ENCODE data around the gene ANO6. TPM values are rescaled to one million over a fixed set of nuclear protein-coding genes. Genes with fewer than 3 reads are reported as not detected.

ANO6 gene
- total RNA-seq, 1 experiment from 2014 or later: 51.4 TPM

- no peaks in the 10 kb centered on the region for H3K79me2 ChIP-seq (ENCODE audit: low read depth)
- peak in 1 of 2 experiments; percentile 8 for DNase-seq
Measured at GRCh38 chr12:45434094-45434493, 218.2 kb downstream of the ANO6 start.

GRCh38 chr12:45435945-45436710 is 220.2 kb downstream of the ANO6 start:
- no peaks in the 10 kb centered on the region for H3K27me3 ChIP-seq (ENCODE audit: insufficient read depth, low read depth)
- no peak overlapping the region for H3K27ac ChIP-seq
- H4K20me1 ChIP-seq (ENCODE audit: insufficient read depth): no peaks in the 10 kb centered on the region
- no peaks in the 10 kb centered on the region for H3K79me2 ChIP-seq (ENCODE audit: low read depth)
- intact Hi-C loops (cut with micrococcal nuclease; ENCODE audit: unreplicated experiment): loop anchor here (10.0 kb wide), 1 partner anchor 171 kb away; no protein-coding TSS in a partner anchor
- peaks cover 10% of the 10 kb centered on the region for H3K36me3 ChIP-seq (ENCODE audit: low read depth)
- BruUV-seq (replicated peaks): no TSS peak
- POLR2A ChIA-PET (ENCODE audit: unreplicated experiment): no interaction called here
- no peak overlapping the region for H3K4me3 ChIP-seq
- CTCF ChIA-PET: no interaction called here
- peaks cover 12% of the 10 kb centered on the region; the same call in 1 of the 2 replicates for H3F3A ChIP-seq (ENCODE audit: insufficient read depth, low read depth)
- TF ChIP-seq EZH2 (IDR thresholded peaks at IDR 0.05; ENCODE audit: low read depth): no peak
- TF ChIP-seq CTCF (conservative IDR thresholded peaks at IDR 0.05): no peak
- peaks cover 18% of the 10 kb centered on the region for H3K4me1 ChIP-seq (replicated peaks; ENCODE audit: insufficient read depth)
- no peak for DNase-seq
- no peak overlapping the region for H3K4me2 ChIP-seq
- no peaks in the 10 kb centered on the region for H3K9me2 ChIP-seq (ENCODE audit: insufficient read depth)
- no peak overlapping the region for H2AFZ ChIP-seq
- no peaks in the 10 kb centered on the region for H3K9me3 ChIP-seq (ENCODE audit: insufficient read depth, low read depth)

More at GRCh38 chr12:45434094-45434493, 218.2 kb downstream of the ANO6 start:
- Histone ChIP-seq H3K4me1 (replicated peaks; ENCODE audit: insufficient read depth) (peaks cover 10% of the 10 kb centered on the region), H3K4me3 (no peak overlapping the region), H3K9me3 (ENCODE audit: insufficient read depth, low read depth) (no peaks in the 10 kb centered on the region), H3K9me2 (ENCODE audit: insufficient read depth) (no peaks in the 10 kb centered on the region), H3F3A (ENCODE audit: insufficient read depth, low read depth) (peaks cover 8% of the 10 kb centered on the region; the same call in 1 of the 2 replicates), H3K27me3 (ENCODE audit: insufficient read depth, low read depth) (no peaks in the 10 kb centered on the region), H3K27ac (no peak overlapping the region), H3K36me3 (ENCODE audit: low read depth) (peaks cover 24% of the 10 kb centered on the region), H3K4me2 (no peak overlapping the region), H4K20me1 (ENCODE audit: insufficient read depth) (no peaks in the 10 kb centered on the region), H2AFZ (no peak overlapping the region)
- BruUV-seq (replicated peaks): no TSS peak
- TF ChIP-seq EZH2 (IDR thresholded peaks at IDR 0.05; ENCODE audit: low read depth): no peak
- TF ChIP-seq CTCF (conservative IDR thresholded peaks at IDR 0.05): no peak
- ChIA-PET POLR2A (ENCODE audit: unreplicated experiment) (interaction anchor here (0.6 to 1.0 kb wide), 3 partner anchors 15 to 294 kb away, joined by 3 to 7 read pairs (median 4); no protein-coding TSS in a partner anchor), CTCF (no interaction called here)
- intact Hi-C loops (cut with micrococcal nuclease; ENCODE audit: unreplicated experiment): loop anchor here (10.0 kb wide), 1 partner anchor 169 kb away; no protein-coding TSS in a partner anchor

GRCh38 chr12:45439039-45439438 is 223.1 kb downstream of the ANO6 start:
- H3K27me3 ChIP-seq (ENCODE audit: insufficient read depth, low read depth): no peaks in the 10 kb centered on the region
- H3K4me3 ChIP-seq: no peak overlapping the region
- CTCF ChIA-PET: no interaction called here
- H3K4me1 ChIP-seq (replicated peaks; ENCODE audit: insufficient read depth): peaks cover 9% of the 10 kb centered on the region
- H3K79me2 ChIP-seq (ENCODE audit: low read depth): no peaks in the 10 kb centered on the region
- intact Hi-C loops (cut with micrococcal nuclease; ENCODE audit: unreplicated experiment): loop anchor here (10.0 kb wide), 1 partner anchor 174 kb away; no protein-coding TSS in a partner anchor
- POLR2A ChIA-PET (ENCODE audit: unreplicated experiment): interaction anchor here (0.7 kb wide), 1 partner anchor 287 kb away, joined by 3 read pairs; no protein-coding TSS in a partner anchor
- BruUV-seq (replicated peaks): no TSS peak
- H4K20me1 ChIP-seq (ENCODE audit: insufficient read depth): no peaks in the 10 kb centered on the region
- no peak overlapping the region for H3K4me2 ChIP-seq
- H3K9me2 ChIP-seq (ENCODE audit: insufficient read depth): no peaks in the 10 kb centered on the region
- no peaks in the 10 kb centered on the region for H3K36me3 ChIP-seq (ENCODE audit: low read depth)
- no peak overlapping the region for H2AFZ ChIP-seq
- DNase-seq: peak; percentile 70 to 81
- peaks cover 4% of the 10 kb centered on the region; the same call in 1 of the 2 replicates for H3F3A ChIP-seq (ENCODE audit: insufficient read depth, low read depth)
- 0 out of 2 replicates have a peak overlapping the region, but pooled peaks have one; percentile 31 for H3K27ac ChIP-seq
- no peak for TF ChIP-seq EZH2 (IDR thresholded peaks at IDR 0.05; ENCODE audit: low read depth)
- TF ChIP-seq CTCF (conservative IDR thresholded peaks at IDR 0.05): no peak
- no peaks in the 10 kb centered on the region; the same call in 1 of the 2 replicates for H3K9me3 ChIP-seq (ENCODE audit: insufficient read depth, low read depth)
